Measurements from ENCODE around the gene CDIP1.

CDIP1 gene

DNA sequence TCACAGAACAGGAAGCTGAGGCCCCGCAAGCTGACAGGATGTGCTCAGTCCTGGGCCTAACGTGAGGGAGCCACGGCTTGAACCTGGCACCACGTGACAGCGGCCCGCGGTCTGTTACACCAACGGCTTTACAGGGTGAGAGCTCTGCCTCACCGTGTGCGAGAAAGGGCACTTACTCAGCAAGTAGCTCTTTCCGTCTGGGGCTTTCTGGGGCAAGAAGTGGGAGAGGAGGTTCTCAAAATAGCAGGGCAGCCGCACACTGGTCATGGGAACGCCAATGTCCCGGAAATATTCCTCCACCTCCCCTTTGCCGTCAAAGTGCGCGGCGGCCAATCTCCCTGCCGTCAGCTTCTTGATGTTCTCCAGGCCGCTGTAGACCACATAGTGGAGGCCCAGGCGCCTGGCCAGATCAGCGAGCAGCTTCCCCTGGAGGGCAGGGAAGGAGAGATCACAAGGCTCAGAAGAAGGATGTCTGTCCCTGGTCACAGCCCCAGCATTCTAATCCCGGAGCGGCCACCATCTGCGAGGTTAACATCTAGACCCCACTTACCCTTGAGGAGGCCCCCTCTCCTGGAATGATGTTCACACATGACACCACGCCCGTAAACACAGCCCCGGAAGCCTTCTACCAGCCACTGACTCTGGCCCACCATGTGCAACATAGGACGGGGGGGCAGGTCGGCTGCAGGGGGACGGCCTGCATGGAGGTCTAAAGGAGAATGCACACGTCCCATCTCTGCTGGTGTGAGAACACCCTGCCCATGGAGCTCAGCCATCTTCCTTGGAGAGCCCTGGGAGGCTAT lies 72.4 kb downstream of the CDIP1 start:
- no peak for FAIRE-seq
- no peak for DNase-seq (ENCODE audit: insufficient read length, low spot score)
- TF ChIP-seq POLR2AphosphoS5 (IDR thresholded peaks at IDR 0.05; ENCODE audit: low read depth, low read length), result no peak
- no peak for TF ChIP-seq POU2F2 (IDR thresholded peaks at IDR 0.05; ENCODE audit: low read depth, low read length)

DNA sequence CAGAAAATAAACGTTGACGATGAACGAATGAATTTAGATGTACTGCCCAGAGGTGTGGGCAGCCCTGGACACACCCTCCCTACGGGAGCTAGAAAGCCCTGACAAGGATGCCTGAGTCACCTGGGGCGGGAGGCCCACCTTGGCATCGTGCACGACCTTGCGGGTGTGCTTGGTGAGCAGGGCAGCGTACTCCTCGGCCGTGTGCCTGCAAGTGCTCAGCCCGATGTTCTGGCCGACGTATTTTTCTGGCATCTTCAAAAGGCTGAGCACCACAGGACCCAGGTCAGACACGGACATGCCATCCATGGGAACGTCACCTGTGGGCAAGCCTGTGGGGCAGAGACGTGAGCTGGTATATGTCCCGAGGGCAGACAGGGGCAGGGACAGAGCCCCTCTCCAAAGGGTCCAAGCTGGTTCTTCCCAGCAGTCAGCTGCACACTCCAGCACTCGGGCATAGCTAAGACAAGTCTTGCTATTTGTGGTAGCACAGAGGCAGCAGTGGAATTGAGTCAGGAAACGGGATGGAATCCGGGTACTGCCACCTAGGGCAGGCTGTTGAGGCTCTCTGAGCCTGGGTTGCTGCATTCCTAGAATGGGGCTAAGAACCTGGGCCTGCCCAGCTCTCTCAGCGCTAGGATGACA lies 74.9 kb downstream of the CDIP1 start:
- FAIRE-seq, result no peak
- TF ChIP-seq POLR2AphosphoS5 (IDR thresholded peaks at IDR 0.05; ENCODE audit: low read depth, low read length) (no peak), POLR2A (IDR thresholded peaks at IDR 0.05; ENCODE audit: low read depth, low read length) (no peak), POU2F2 (IDR thresholded peaks at IDR 0.05; ENCODE audit: low read depth, low read length) (no peak), PAX5 (IDR thresholded peaks at IDR 0.05; ENCODE audit: insufficient read depth, low read length, severe bottlenecking) (no peak), TAF1 (IDR thresholded peaks at IDR 0.05; ENCODE audit: low read depth, low read length) (no peak), SPI1 (IDR thresholded peaks at IDR 0.05; ENCODE audit: low read depth, low read length) (no peak)
- DNase-seq (ENCODE audit: insufficient read length, low spot score), result no peak

DNA sequence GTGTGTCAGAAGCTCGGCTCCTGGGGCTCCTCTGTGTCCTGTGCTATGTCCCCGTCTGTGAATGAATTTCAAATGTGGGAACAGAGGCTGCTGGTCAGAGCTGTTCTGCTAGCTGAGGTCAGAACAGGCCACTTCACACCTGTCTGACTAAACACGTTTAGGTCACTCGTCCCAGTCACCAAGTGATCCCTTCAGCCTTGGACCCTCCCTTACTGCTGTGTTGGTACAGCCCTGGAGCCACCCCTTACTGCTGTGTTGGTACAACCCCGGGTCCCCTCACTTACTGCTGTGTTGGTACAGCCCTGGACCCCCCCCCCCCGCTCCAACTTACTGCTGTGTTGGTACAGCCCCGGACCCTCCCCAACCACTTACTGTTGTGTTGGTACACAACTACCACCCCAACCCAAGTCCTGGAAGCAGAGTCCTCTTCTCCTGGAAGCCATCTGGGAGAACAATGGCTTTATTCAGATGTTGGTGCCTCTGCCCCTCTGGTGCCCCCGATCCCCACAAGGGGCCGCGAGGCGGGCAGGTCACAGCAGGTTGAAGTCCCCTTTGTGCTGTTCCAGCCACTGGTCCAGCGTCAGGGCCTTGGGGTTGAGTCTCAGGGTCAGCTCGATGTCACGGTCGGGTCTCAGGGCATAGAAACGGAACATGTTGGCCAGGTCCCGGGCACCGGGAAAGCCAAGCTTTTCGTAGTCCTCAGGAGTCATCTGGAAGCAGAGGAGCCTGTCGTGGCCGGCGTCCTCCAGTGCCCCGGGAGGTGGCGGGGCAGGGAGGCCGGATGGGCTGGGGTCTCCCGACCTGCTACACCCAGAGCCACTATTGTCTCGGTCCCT lies 77.1 kb downstream of the CDIP1 start:
- no peak for DNase-seq (ENCODE audit: insufficient read length, low spot score)
- FAIRE-seq, result peak; percentile 20
- TF ChIP-seq POLR2AphosphoS5 (IDR thresholded peaks at IDR 0.05; ENCODE audit: low read depth, low read length) (no peak), PAX5 (IDR thresholded peaks at IDR 0.05; ENCODE audit: insufficient read depth, low read length, severe bottlenecking) (no peak), TAF1 (IDR thresholded peaks at IDR 0.05; ENCODE audit: low read depth, low read length) (no peak), POLR2A (IDR thresholded peaks at IDR 0.05; ENCODE audit: low read depth, low read length) (no peak), POU2F2 (IDR thresholded peaks at IDR 0.05; ENCODE audit: low read depth, low read length) (no peak), SPI1 (IDR thresholded peaks at IDR 0.05; ENCODE audit: low read depth, low read length) (no peak)

DNA sequence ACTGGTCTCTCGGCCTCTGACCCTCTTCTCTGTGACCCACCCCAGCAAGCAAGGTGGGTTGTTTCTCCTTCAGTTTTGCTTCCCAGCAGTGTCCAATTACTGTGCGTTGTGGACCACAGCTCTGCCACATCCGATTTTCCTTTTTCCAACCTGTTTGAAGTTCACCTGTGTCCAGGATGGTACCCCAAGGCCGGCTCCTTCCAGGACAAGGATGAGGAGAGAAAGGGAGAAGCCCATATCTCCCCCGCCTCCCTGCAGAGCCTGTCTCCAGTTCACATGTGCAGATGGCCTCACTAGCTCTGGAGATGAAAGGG lies 77.7 kb downstream of the CDIP1 start:
- FAIRE-seq, result no peak
- TF ChIP-seq POU2F2 (IDR thresholded peaks at IDR 0.05; ENCODE audit: low read depth, low read length), result no peak
- no peak for TF ChIP-seq POLR2A (IDR thresholded peaks at IDR 0.05; ENCODE audit: low read depth, low read length)
- no peak for TF ChIP-seq SPI1 (IDR thresholded peaks at IDR 0.05; ENCODE audit: low read depth, low read length)
- no peak for DNase-seq (ENCODE audit: insufficient read length, low spot score)

Measured in GM12891 (cell line).